Transverse colon (tissue), 4 donors: ENCODE results near the gene PJA2.

Source experiments
- CTCF ChIP-seq, 5 experiments: fragments of 200-600 bp in 3 of 5; fragments of 450-650 bp in 2 of 5; sonication (generic) in 3 of 5; IDR thresholded peaks; 1 replicate in 2 of 5; 2 replicates in 3 of 5; pipeline ENCODE4 v1.5.1; 2016 to 2017; ENCODE audit warnings: antibody characterized with exemption in 5 of 5, inconsistent platforms in 3 of 5, mild to moderate bottlenecking in 2 of 5, moderate library complexity in 1 of 5
- EP300 ChIP-seq: sonication (generic); formaldehyde crosslinking; IDR thresholded peaks from one replicate; pipeline ENCODE4 v1.6.1; 2017; ENCODE audit warnings: antibody characterized with exemption, low read depth
- POLR2A ChIP-seq: fragments of 450-650 bp; IDR thresholded peaks from one replicate; pipeline ENCODE4 v1.6.1; 2016; ENCODE audit warnings: antibody characterized with exemption, mild to moderate bottlenecking, moderate library complexity
- POLR2AphosphoS5 ChIP-seq, 3 donors: sonication (generic); formaldehyde crosslinking; IDR thresholded peaks; one replicate each; pipeline ENCODE4 v1.6.1; 2016; ENCODE audit warnings: antibody characterized with exemption in 3 of 3

GRCh38 chr5:109326919-109327318 is 82.9 kb downstream of the PJA2 start:
- TF ChIP-seq POLR2A (no peak), CTCF (IDR thresholded peaks at IDR 0.05) (no peak), EP300 (no peak), POLR2AphosphoS5 (IDR thresholded peaks at IDR 0.05) (peak in 1 of 3 donors; percentile 16)
